Effector memory CD8-positive, alpha-beta T cell (primary cell): ENCODE measurements around the gene DCN.

Source experiments
- ATAC-seq: fragments of 150-1000 bp; cut with Tn5 transposase; replicated peaks from 2 replicates; pipeline ENCODE4 v1.10.0; 2021; ENCODE audit warnings: mild to moderate bottlenecking, moderate library complexity
- DNase-seq, 3 experiments: peaks; one replicate each; pipeline ENCODE4 v3.0.0; 2021
- H3K27ac Mint-ChIP-seq, 2 donors: one replicate each; pipeline ENCODE4 v1.8.0; 2022; ENCODE audit warnings: mild to moderate bottlenecking in 2 of 2, mixed read lengths in 2 of 2, moderate library complexity in 2 of 2
- H3K27me3 Mint-ChIP-seq, 2 donors: one replicate each; pipeline ENCODE4 v1.8.0; 2022; ENCODE audit warnings: mixed read lengths in 2 of 2
- H3K36me3 Mint-ChIP-seq: one replicate; pipeline ENCODE4 v1.8.0; 2022; ENCODE audit warnings: mild to moderate bottlenecking, moderate library complexity, mixed read lengths; ENCODE audit not compliant: insufficient read depth
- H3K4me1 Mint-ChIP-seq, 2 donors: one replicate each; pipeline ENCODE4 v1.8.0; 2022; ENCODE audit warnings: low read depth in 2 of 2, mixed read lengths in 2 of 2
- H3K4me3 Mint-ChIP-seq, 2 donors: one replicate each; pipeline ENCODE4 v1.8.0; 2022; ENCODE audit warnings: mild to moderate bottlenecking in 2 of 2, mixed read lengths in 2 of 2, moderate library complexity in 2 of 2
- H3K9me3 Mint-ChIP-seq, 2 donors: one replicate each; pipeline ENCODE4 v1.8.0; 2022; ENCODE audit warnings: mixed read lengths in 2 of 2

Gene DCN

DNA sequence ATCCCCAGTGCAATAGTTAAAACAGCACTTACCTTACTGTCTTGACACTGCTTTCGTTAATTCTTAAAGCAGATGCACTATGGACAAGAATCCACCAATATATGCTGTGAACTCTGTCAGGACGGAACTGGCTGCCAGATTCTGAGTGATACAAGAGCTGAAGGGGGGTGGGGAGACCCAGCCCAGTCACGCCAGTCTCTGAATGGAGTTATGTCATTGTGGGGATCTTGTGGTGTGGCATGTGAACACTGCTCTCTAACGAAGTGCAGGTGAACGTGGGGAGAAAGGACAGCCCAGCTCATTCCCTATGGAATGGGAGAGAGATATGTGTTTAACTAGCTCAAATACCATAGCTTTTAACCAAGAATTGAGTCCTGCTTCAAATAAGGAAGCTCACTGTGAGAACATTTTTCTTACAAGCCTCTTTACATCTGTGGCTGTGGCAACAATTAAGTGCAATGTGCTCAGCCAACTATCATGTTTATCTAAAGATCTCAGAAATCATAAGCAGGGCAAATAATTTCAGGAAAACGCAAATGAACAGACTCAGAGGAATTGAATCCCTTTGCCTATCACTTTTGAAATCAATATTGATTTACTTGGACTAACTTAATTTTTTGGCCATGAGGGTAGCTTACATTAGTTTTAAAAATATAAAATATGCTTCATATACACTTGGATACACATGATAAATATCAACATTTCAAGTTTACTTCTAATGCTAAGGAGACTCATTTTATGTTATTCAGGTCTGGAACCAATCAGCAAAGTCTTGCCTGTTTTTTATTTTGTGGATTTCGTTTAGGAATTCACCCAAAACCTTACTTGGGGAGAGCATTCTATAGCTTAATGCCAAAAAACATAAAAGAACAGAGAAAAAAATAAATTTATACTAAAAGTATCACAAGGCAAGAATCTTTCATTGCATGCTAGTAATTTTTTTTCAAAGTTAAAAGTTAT, 71.0 kb downstream of the DCN start, which contains the start of gene LUM:
Gene LUM (minus strand): TSS at position 129 of the 960 bp plus-strand sequence. CDS start 2,515 bp downstream, outside the sequence.
- Mint-ChIP-seq H3K4me3 (no peak within 1 kb of the TSS), H3K4me1 (no peaks in the 10 kb centered on the region), H3K27ac (no peak within 1 kb of the TSS), H3K9me3 (no peaks in the 10 kb centered on the region), H3K27me3 (no peaks in the 10 kb centered on the region), H3K36me3 (no peaks in the 10 kb centered on the region)
- ATAC-seq (no peak), DNase-seq (no peak)

DNA sequence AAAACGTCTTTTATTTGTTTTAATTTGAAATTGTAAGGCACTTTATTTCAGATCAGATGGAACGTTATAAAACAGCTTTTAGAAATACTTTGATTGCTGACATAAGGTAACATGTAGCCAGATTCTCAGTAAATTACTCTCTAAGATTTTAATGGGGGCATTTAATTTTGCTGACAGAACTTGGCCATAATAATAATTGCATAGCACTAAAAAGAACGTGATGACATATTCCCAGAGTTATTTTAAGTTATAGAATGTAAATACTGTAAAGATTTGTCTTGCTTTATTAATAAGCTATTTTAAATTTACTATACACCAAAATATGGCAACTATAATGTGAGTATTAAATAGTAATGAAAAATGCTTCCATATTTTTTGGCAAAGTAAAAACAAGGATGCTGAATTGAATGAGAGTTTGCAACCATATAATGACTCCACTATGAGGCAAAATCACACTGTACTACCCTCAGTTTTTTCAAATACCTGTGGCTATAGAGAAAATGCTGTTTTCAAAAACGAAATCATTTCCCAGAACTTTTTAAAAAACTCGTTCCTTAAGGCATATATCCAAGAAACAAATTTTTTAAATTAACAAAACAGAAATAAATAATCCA, 72.2 kb downstream of the DCN start:
- H3K9me3 Mint-ChIP-seq, result no peaks in the 10 kb centered on the region
- no peak overlapping the region for H3K27ac Mint-ChIP-seq
- H3K36me3 Mint-ChIP-seq, result no peaks in the 10 kb centered on the region
- H3K4me1 Mint-ChIP-seq, result no peaks in the 10 kb centered on the region
- DNase-seq, result no peak
- H3K4me3 Mint-ChIP-seq, result no peak overlapping the region
- ATAC-seq, result no peak
- no peaks in the 10 kb centered on the region for H3K27me3 Mint-ChIP-seq

DNA sequence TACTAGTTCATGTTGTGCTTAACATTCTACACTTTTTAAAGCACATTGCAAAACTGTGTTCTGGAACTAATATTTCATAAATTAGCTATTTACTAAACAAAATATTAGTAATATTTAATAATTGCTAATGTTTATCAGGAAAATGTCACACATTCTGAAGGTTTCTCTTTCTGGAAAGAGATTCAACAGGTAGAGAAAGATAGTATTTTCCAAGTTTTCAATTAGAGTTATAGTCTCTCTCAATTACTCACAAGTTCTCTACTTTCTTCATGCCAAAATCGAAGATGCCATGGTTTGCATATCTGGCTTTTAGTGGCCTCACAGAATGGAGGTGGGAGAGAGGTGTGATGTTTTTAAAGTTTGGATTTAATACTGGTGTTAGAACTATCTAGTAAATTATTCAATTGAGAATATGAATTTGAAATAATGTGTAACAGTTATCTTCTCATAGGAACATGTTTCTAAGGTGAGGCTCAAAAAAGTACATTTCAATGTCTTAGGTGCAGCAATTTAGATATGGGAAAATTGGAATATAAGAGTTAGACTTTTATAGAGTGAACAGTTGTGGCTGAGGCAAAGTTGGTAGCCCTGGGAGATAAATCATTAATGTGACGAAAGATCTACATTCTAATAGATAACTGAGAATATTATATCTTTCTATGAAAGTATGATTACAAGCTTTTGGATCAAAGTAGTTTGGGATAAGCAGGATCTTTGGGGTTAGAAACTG, 72.9 kb downstream of the DCN start:
- Mint-ChIP-seq H3K9me3 (no peaks in the 10 kb centered on the region), H3K27ac (no peak overlapping the region), H3K27me3 (no peaks in the 10 kb centered on the region), H3K36me3 (no peaks in the 10 kb centered on the region), H3K4me3 (no peak overlapping the region), H3K4me1 (no peaks in the 10 kb centered on the region)
- DNase-seq (no peak), ATAC-seq (no peak)

DNA sequence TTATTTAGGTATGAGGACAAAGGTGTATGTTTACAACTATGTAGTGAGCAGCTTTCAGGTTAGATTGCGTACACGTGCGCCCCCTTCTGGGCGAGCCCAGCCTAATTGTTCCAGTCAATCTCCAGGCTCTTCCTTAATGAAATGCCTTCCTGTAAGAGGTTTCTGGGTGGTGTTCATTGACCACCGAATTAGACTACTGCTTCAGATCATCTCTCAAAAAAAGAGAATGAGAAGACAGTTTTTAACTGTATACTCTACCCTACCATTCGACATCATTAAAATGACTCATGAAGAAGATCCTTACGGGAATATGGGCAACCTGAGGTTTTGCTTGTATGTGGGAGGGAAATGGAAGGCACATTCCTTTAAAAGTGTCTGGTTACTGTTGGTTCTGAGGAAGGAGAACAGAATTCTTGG, 73.5 kb downstream of the DCN start:
- Mint-ChIP-seq H3K27ac (no peak overlapping the region), H3K27me3 (no peaks in the 10 kb centered on the region), H3K4me3 (no peak overlapping the region), H3K9me3 (no peaks in the 10 kb centered on the region), H3K4me1 (no peaks in the 10 kb centered on the region), H3K36me3 (no peaks in the 10 kb centered on the region)
- ATAC-seq, result no peak
- no peak for DNase-seq

DNA sequence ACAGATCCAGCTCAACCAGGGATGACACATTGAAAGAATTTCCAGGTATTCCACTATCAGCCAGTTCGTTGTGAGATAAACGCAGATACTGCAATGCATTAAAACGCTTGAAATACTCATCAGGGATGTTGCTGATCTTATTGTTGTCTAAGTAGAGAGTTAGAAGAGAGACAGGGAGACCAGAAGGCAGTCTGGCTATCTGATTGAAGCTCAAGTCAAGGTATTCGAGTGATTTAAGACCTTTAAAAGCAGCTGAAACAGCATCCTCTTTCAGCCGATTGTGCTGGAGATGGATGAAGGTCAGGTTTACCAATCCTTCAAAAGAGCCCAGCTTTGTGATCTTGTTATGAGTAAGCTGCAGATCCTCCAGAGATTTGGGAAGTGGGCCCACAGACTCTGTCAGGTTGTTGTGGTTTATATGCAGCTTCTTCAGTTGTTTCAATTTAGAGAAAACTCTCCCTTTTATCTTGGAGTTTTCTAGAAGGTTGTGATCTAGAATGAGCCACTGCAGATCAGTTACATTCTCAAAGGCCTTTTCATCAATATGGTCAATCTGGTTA, 74.3 kb downstream of the DCN start:
- no peaks in the 10 kb centered on the region for H3K9me3 Mint-ChIP-seq

DNA sequence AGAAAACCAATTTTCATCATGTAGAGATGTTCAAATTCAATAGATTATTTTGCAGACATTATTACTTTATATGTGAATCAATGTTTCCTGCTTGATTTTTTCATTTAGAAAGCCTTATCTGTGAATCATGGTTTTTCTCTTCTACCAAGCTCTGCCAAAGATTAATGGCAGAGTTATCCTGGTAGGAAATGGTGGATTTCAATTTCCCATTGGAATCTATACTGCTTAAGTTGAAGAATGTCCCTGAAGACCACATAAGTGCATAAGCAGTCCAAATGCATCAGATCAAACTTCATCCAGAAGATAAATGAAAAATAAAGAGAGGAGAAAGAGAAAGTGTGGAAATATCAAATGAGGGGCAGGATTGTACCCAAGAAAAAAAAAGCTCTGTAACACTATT, 76.3 kb downstream of the DCN start:
- ATAC-seq (no peak), DNase-seq (no peak)
- H3K27me3 Mint-ChIP-seq, result no peaks in the 10 kb centered on the region
- no peaks in the 10 kb centered on the region for H3K4me1 Mint-ChIP-seq
- H3K9me3 Mint-ChIP-seq, result no peaks in the 10 kb centered on the region
- H3K4me3 Mint-ChIP-seq, result no peak overlapping the region
- H3K36me3 Mint-ChIP-seq, result no peaks in the 10 kb centered on the region
- no peak overlapping the region for H3K27ac Mint-ChIP-seq

More for the DNA sequence above, 74.3 kb downstream of the DCN start:
- H3K27ac Mint-ChIP-seq, result no peak overlapping the region
- no peaks in the 10 kb centered on the region for H3K27me3 Mint-ChIP-seq
- no peak overlapping the region for H3K4me3 Mint-ChIP-seq
- no peak for ATAC-seq
- no peak for DNase-seq
- H3K4me1 Mint-ChIP-seq, result no peaks in the 10 kb centered on the region
- H3K36me3 Mint-ChIP-seq, result no peaks in the 10 kb centered on the region

DNA sequence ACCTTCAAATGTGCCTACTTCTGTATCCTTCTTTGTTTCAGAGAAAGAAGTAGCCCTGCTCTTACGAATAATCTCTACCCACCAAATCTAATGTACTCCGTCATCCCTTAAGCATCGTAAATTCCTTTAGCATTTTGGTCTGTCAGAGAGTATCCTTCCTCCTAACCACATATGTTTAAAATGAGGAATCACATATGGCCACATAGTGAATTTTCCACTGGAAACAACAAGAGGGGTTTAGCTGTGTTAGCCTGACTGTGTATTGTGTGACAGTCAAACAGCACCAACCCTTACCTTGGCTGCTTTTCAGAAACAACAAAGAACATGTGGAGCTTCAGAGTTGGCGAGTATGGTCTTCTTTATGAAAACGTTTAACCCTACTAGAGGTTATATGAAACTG, 76.8 kb downstream of the DCN start:
- ATAC-seq (no peak), DNase-seq (no peak)
- no peaks in the 10 kb centered on the region for H3K27me3 Mint-ChIP-seq
- no peaks in the 10 kb centered on the region for H3K36me3 Mint-ChIP-seq
- H3K27ac Mint-ChIP-seq, result no peak overlapping the region
- no peaks in the 10 kb centered on the region for H3K9me3 Mint-ChIP-seq
- no peaks in the 10 kb centered on the region for H3K4me1 Mint-ChIP-seq
- no peak overlapping the region for H3K4me3 Mint-ChIP-seq

DNA sequence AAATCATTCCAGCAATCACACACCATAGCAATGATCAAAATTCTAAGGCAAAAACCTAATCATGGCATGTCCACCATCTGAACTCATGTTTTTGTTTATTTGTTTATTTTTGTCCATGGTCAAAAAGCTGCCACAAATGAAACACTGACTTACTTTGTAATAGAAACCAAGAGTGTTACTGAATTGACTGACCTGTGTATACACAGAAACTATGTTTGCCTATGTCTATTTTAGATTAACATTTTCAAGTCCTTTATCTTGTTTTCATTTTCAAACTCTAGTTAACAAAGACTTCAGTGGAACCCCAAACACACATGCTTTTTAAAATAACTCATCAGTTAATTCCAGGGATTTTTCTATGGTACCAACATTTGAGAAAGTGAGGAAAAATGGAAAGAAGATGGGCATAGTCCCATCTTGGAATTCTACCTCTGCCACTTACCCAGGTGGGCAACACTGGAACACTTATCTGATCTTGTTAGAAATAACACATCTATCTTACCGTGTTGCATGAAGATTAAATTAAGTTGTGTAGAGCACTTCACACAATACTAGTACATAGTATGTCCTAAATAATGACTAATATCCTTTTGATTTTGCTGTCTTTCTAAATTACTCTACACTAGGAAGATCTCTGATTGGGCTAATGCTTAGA, 77.7 kb downstream of the DCN start:
- Mint-ChIP-seq H3K27ac (no peak overlapping the region), H3K4me3 (no peak overlapping the region), H3K27me3 (no peaks in the 10 kb centered on the region), H3K4me1 (no peaks in the 10 kb centered on the region), H3K9me3 (no peaks in the 10 kb centered on the region), H3K36me3 (no peaks in the 10 kb centered on the region)
- ATAC-seq (no peak), DNase-seq (no peak)

DNA sequence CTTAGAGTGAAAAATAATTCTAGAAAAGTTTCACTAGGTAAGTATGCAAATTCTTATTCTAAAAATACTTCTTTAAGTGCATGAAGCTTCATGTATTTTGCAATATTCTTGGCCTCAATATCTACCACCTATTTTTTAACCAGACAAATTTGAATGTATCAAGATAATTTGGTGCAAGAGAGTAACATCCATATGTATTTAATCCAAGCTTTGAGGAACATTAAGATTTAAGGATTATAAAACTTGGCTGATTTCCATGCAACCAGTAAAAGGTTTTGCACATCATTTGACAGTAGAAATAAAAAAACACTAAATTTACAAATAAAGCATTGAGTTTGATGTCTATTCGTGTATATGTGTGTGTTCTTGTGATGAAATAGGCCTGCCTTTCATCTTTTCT, 79.0 kb downstream of the DCN start:
- DNase-seq, result no peak
- Mint-ChIP-seq H3K4me1 (no peaks in the 10 kb centered on the region), H3K36me3 (no peaks in the 10 kb centered on the region), H3K27ac (no peak overlapping the region), H3K9me3 (no peaks in the 10 kb centered on the region), H3K4me3 (no peak overlapping the region), H3K27me3 (no peaks in the 10 kb centered on the region)
- no peak for ATAC-seq

DNA sequence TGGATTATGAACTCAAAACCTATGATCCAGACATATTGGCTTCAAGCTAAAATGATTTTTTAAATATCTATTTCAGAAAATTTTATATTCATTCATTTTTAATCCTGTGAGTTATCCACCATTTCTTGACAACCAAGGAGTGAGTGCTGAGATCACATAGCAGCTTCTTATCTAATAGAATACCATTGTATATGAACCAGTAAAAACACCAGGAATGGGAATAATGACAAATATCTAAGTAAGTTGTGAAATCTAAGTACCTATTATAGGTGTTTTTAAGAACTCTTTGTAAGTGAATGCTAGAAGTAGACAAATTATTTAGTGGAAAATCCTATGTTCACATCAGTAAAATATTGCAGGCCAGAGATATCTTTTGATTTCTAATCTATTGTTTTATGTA, 79.5 kb downstream of the DCN start:
- no peak for ATAC-seq
- Mint-ChIP-seq H3K9me3 (no peaks in the 10 kb centered on the region), H3K27ac (no peak overlapping the region), H3K27me3 (no peaks in the 10 kb centered on the region), H3K4me3 (no peak overlapping the region), H3K4me1 (no peaks in the 10 kb centered on the region), H3K36me3 (no peaks in the 10 kb centered on the region)
- DNase-seq, result no peak

DNA sequence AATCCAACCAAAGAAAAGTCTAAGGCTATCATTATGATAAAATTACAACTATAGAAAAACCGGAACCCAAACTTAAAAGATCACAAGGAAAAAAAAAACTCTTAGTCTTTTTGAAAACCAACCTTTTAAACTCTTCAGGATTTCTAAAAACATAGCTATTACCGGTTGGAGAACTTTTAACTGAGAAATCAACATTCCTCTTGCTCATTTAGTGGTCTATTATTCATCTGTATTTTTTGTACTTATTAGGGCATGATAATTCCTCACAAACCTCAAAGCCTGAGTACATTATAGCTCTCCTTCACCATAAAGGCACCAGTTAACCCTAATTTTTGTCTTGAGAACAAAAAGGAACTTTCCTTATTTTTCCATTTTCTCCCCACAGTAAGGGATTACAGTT, 81.7 kb downstream of the DCN start:
- H3K4me1 Mint-ChIP-seq, result no peaks in the 10 kb centered on the region
- H3K27me3 Mint-ChIP-seq, result no peaks in the 10 kb centered on the region
- H3K9me3 Mint-ChIP-seq, result no peaks in the 10 kb centered on the region
- no peak overlapping the region for H3K4me3 Mint-ChIP-seq
- no peak for ATAC-seq
- H3K27ac Mint-ChIP-seq, result no peak overlapping the region
- H3K36me3 Mint-ChIP-seq, result no peaks in the 10 kb centered on the region
- no peak for DNase-seq

DNA sequence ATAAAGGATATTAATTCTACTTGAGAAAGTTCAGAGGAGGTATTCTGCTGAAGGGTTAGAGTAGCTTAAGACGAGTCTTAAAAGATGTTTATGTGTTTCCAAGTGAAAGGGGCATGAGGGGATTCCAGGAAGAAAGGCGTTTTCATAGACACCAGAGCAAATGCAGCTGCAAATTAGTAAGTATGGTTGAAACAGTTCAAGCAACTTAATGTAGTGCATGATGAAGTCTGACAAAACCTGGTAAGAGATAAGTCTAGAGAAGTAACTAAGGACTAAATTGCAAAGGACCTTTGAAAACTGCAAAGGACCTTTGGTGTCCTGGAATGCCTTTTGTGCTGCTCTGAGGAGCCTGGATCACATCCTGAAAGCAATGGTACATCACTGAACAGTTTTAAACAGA, 82.8 kb downstream of the DCN start:
- Mint-ChIP-seq H3K27ac (no peak overlapping the region), H3K9me3 (no peaks in the 10 kb centered on the region), H3K4me3 (no peak overlapping the region), H3K36me3 (no peaks in the 10 kb centered on the region), H3K27me3 (no peaks in the 10 kb centered on the region), H3K4me1 (no peaks in the 10 kb centered on the region)
- ATAC-seq (no peak), DNase-seq (no peak)

DNA sequence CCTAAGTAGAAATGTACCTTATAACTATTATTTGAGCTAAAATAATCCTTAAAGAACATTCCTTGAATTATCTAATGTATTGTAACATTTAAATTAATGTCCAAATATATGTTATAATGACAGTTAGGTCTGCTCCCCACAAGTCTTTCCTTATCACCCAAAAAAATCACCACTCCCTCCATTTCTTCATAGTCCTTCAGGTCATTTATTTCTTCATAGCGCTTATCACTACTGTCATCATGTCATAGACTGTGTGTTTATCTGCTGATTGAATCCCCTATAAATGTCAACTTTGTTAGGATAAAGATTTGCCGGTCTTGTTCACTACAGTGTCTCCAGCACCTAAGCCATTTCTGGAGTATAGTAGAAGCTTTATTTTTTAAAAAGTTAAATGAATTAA, 83.3 kb downstream of the DCN start:
- ATAC-seq (no peak), DNase-seq (no peak)
- Mint-ChIP-seq H3K27me3 (no peaks in the 10 kb centered on the region), H3K4me1 (no peaks in the 10 kb centered on the region), H3K9me3 (peaks cover 1 to 4% of the 10 kb centered on the region in 2 donors), H3K27ac (no peak overlapping the region), H3K4me3 (no peak overlapping the region), H3K36me3 (no peaks in the 10 kb centered on the region)
